GM21529 (cell line): ENCODE data around the gene RBBP8NL.

Source experiments
- ATAC-seq: cut with Tn5 transposase; IDR thresholded peaks from one replicate; pipeline ENCODE4 v1.9.1; 2021; ENCODE audit not compliant: unreplicated experiment

Gene RBBP8NL

GRCh38 chr20:62393830-62394229 is 33.5 kb downstream of the RBBP8NL start:
- ATAC-seq = no peak

GRCh38 chr20:62393335-62393665 is 34.0 kb downstream of the RBBP8NL start:
- ATAC-seq = no peak

- ATAC-seq = no peak
These were observed 34.6 kb downstream of the RBBP8NL start for GRCh38 chr20:62392621-62393334.

GRCh38 chr20:62392077-62392418 is 35.3 kb downstream of the RBBP8NL start:
- ATAC-seq = no peak

GRCh38 chr20:62391165-62392076 is 35.9 kb downstream of the RBBP8NL start:
- no peak for ATAC-seq

GRCh38 chr20:62390317-62391164 is 36.8 kb downstream of the RBBP8NL start:
- no peak for ATAC-seq

- no peak for ATAC-seq
These were observed 37.7 kb downstream of the RBBP8NL start for GRCh38 chr20:62389601-62390087.

GRCh38 chr20:62388839-62389600 is 38.3 kb downstream of the RBBP8NL start:
- ATAC-seq = no peak

GRCh38 chr20:62387933-62388635 is 39.3 kb downstream of the RBBP8NL start:
- no peak for ATAC-seq

- ATAC-seq = no peak
These were observed 40.0 kb downstream of the RBBP8NL start for GRCh38 chr20:62387219-62387913.

- peak; percentile 87 for ATAC-seq
These were observed 40.7 kb downstream of the RBBP8NL start, which contains the start of gene RPS21 for GRCh38 chr20:62386383-62387218. Gene RPS21 (plus strand): TSS chr20:62387103. CDS start chr20:62387339, 236 bp downstream.

- ATAC-seq = peak; percentile 67
These were observed 44.8 kb downstream of the RBBP8NL start for GRCh38 chr20:62382306-62383198.

GRCh38 chr20:62381842-62382241 is 45.5 kb downstream of the RBBP8NL start:
- no peak for ATAC-seq

- ATAC-seq = no peak
These were observed 46.0 kb downstream of the RBBP8NL start for GRCh38 chr20:62381202-62381797.

- no peak for ATAC-seq
These were observed 49.1 kb downstream of the RBBP8NL start for GRCh38 chr20:62378215-62378614.

- ATAC-seq = no peak
These were observed 49.6 kb downstream of the RBBP8NL start for GRCh38 chr20:62377615-62378178.

GRCh38 chr20:62377064-62377461 is 50.3 kb downstream of the RBBP8NL start:
- ATAC-seq = no peak
